Suprapubic skin (tissue), 4 donors: Measurements from ENCODE around the gene RPL7A.

ENCODE experiments used
- CTCF ChIP-seq, 2 donors: fragments of 200-600 bp in 1 of 2; fragments of 450-650 bp in 1 of 2; sonication (generic) in 1 of 2; IDR thresholded peaks; one replicate each; pipeline ENCODE4 v1.5.1; 2016 to 2019; ENCODE audit warnings: antibody characterized with exemption in 2 of 2, mild to moderate bottlenecking in 1 of 2, moderate library complexity in 1 of 2
- EP300 ChIP-seq: sonication (generic); formaldehyde crosslinking; IDR thresholded peaks from one replicate; pipeline ENCODE4 v1.6.1; 2017; ENCODE audit warnings: antibody characterized with exemption
- POLR2A ChIP-seq, 2 donors: fragments of 450-650 bp; IDR thresholded peaks; one replicate each; pipeline ENCODE4 v1.6.1; 2017; ENCODE audit warnings: antibody characterized with exemption in 2 of 2, mild to moderate bottlenecking in 2 of 2, moderate library complexity in 2 of 2
- POLR2AphosphoS5 ChIP-seq, 3 donors: sonication (generic); formaldehyde crosslinking; IDR thresholded peaks; one replicate each; pipeline ENCODE4 v1.6.1; 2017; ENCODE audit warnings: antibody characterized with exemption in 3 of 3

GRCh38 chr9:133393399-133393798, 45.4 kb downstream of the RPL7A start:
- TF ChIP-seq POLR2A (IDR thresholded peaks at IDR 0.05) (no peak), CTCF (IDR thresholded peaks at IDR 0.05) (no peak), POLR2AphosphoS5 (IDR thresholded peaks at IDR 0.05) (no peak), EP300 (no peak)
